SK-N-SH treated with all-trans-retinoic acid at 6 μM for 48 hours (cell line): Measurements from ENCODE around the gene HEMK1.

Experiments used
- BACH2 ChIP-seq: fragments of 250-450 bp; sonication (Bioruptor Pico); IDR thresholded peaks from 2 replicates; pipeline ENCODE4 v1.9.0; 2021; ENCODE audit warnings: mild to moderate bottlenecking, borderline replicate concordance
- ESRRG ChIP-seq: fragments of 250-450 bp; sonication (Bioruptor Pico); IDR thresholded peaks from 2 replicates; pipeline ENCODE4 v1.6.1; 2021; ENCODE audit warnings: mild to moderate bottlenecking
- ISL1 ChIP-seq: fragments of 250-450 bp; sonication (Bioruptor Pico); IDR thresholded peaks from 2 replicates; pipeline ENCODE4 v2.1.2; 2022; ENCODE audit warnings: mild to moderate bottlenecking, moderate library complexity
- RARB ChIP-seq: fragments of 250-450 bp; sonication (Bioruptor Pico); IDR thresholded peaks from 2 replicates; pipeline ENCODE4 v1.8.0; 2021; ENCODE audit warnings: mild to moderate bottlenecking, moderate library complexity
- ZC3H10 ChIP-seq: fragments of 250-450 bp; sonication (Bioruptor Pico); IDR thresholded peaks from 2 replicates; pipeline ENCODE4 v1.5.1; 2021; ENCODE audit warnings: mild to moderate bottlenecking, moderate library complexity
- ZFP3 ChIP-seq: fragments of 250-450 bp; sonication (Bioruptor Pico); IDR thresholded peaks from 2 replicates; pipeline ENCODE4 v1.5.0; 2020; ENCODE audit warnings: mild to moderate bottlenecking, moderate library complexity
- ZFP30 ChIP-seq: fragments of 450-650 bp; formaldehyde crosslinking; IDR thresholded peaks from 2 replicates; pipeline ENCODE4 v1.5.0; 2022; ENCODE audit warnings: mild to moderate bottlenecking, moderate library complexity
- TF ChIP-seq, protein P1 (sequence below): fragments of 250-450 bp; sonication (Bioruptor Pico); IDR thresholded peaks from 2 replicates; pipeline ENCODE4 v1.8.0; 2020; ENCODE audit warnings: mild to moderate bottlenecking, moderate library complexity, borderline replicate concordance
- TF ChIP-seq, protein P2 (sequence below): fragments of 250-450 bp; sonication (Bioruptor Pico); IDR thresholded peaks from 2 replicates; pipeline ENCODE4 v1.8.0; 2021; ENCODE audit warnings: low read depth, mild to moderate bottlenecking, moderate library complexity, borderline replicate concordance
- TF ChIP-seq, protein P3 (sequence below): fragments of 250-450 bp; sonication (Bioruptor Pico); IDR thresholded peaks from 2 replicates; pipeline ENCODE4 v1.5.1; 2020; ENCODE audit warnings: low read depth, mild to moderate bottlenecking, moderate library complexity

DNA sequence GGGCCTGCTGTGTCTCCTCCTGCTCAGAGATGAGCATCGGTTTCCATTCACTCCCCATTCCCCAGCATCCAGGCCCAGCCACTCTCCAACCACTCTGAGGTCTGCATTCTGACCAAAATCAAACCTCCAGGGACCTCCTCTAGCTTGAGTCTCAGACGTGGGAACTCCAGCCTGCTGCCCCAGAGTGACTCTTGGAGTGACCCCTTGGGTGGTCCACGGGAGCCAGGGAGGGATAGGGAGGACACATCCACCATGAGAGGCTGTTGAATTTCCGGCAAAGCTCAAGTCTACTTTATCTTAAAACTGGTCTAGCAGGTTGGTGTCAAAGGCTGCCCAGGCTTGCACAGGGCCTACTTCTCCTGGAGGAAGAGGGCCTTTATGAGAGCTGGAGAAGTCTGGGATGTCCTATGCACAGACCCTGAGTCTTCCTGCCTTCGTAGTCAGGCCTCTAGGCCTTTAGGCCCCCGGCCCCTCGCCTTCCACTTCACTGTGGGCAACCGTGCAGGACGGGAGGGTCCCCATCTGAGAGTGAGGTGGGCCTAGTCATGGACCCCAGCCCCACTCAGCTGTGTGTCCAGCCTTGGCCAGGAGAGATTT is 33.4 kb downstream of the HEMK1 start:
- TF ChIP-seq ESRRG (CRISPR knock-in tag) (no peak), ZFP30 (CRISPR knock-in tag) (no peak), ZFP3 (CRISPR knock-in tag) (no peak), BACH2 (CRISPR knock-in tag) (no peak), ISL1 (CRISPR knock-in tag) (no peak), ZC3H10 (CRISPR knock-in tag) (no peak), RARB (CRISPR knock-in tag) (no peak)
- TF ChIP-seq, protein P1, sequence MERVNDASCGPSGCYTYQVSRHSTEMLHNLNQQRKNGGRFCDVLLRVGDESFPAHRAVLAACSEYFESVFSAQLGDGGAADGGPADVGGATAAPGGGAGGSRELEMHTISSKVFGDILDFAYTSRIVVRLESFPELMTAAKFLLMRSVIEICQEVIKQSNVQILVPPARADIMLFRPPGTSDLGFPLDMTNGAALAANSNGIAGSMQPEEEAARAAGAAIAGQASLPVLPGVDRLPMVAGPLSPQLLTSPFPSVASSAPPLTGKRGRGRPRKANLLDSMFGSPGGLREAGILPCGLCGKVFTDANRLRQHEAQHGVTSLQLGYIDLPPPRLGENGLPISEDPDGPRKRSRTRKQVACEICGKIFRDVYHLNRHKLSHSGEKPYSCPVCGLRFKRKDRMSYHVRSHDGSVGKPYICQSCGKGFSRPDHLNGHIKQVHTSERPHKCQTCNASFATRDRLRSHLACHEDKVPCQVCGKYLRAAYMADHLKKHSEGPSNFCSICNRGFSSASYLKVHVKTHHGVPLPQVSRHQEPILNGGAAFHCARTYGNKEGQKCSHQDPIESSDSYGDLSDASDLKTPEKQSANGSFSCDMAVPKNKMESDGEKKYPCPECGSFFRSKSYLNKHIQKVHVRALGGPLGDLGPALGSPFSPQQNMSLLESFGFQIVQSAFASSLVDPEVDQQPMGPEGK (CRISPR knock-in tag): no peak
- TF ChIP-seq, protein P2, sequence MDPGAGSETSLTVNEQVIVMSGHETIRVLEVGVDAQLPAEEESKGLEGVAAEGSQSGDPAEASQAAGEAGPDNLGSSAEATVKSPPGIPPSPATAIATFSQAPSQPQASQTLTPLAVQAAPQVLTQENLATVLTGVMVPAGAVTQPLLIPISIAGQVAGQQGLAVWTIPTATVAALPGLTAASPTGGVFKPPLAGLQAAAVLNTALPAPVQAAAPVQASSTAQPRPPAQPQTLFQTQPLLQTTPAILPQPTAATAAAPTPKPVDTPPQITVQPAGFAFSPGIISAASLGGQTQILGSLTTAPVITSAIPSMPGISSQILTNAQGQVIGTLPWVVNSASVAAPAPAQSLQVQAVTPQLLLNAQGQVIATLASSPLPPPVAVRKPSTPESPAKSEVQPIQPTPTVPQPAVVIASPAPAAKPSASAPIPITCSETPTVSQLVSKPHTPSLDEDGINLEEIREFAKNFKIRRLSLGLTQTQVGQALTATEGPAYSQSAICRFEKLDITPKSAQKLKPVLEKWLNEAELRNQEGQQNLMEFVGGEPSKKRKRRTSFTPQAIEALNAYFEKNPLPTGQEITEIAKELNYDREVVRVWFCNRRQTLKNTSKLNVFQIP (CRISPR knock-in tag): no peak
- TF ChIP-seq, protein P3, sequence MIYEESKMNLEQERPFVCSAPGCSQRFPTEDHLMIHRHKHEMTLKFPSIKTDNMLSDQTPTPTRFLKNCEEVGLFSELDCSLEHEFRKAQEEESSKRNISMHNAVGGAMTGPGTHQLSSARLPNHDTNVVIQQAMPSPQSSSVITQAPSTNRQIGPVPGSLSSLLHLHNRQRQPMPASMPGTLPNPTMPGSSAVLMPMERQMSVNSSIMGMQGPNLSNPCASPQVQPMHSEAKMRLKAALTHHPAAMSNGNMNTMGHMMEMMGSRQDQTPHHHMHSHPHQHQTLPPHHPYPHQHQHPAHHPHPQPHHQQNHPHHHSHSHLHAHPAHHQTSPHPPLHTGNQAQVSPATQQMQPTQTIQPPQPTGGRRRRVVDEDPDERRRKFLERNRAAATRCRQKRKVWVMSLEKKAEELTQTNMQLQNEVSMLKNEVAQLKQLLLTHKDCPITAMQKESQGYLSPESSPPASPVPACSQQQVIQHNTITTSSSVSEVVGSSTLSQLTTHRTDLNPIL (CRISPR knock-in tag): no peak
